A673 (cell line): ENCODE data around the gene PRR11.

Experiments used
- CTCF ChIP-seq: fragments of 300-800, 200-600 bp; sonication (generic); conservative IDR thresholded peaks from 2 replicates; pipeline ENCODE4 v1.5.1; 2017; ENCODE audit warnings: low read depth, mild to moderate bottlenecking, antibody characterized with exemption, low read length, moderate library complexity, mixed read lengths
- EZH2 ChIP-seq: fragments of 200-600 bp; sonication (generic); IDR thresholded peaks from 2 replicates; pipeline ENCODE4 v1.6.1; 2017; ENCODE audit warnings: borderline replicate concordance, low read depth, mild to moderate bottlenecking, mixed read lengths, antibody characterized with exemption, low read length; ENCODE audit not compliant: poor library complexity, severe bottlenecking

GRCh38 chr17:59181481-59181880 lies 25.9 kb downstream of the PRR11 start:
- TF ChIP-seq CTCF, result no peak
- TF ChIP-seq EZH2, result no peak
